SK-N-SH (cell line): ENCODE measurements around the gene ATG16L1.

Source experiments
- CHD2 ChIP-seq: fragments of 150-350 bp; IDR thresholded peaks from 2 replicates; pipeline ENCODE4 v1.6.1; 2018; ENCODE audit warnings: low read length; ENCODE audit not compliant: partially characterized antibody
- CTCF ChIP-seq: fragments of 200-600 bp; sonication (generic); IDR thresholded peaks from 2 replicates; pipeline ENCODE4 v1.6.1; 2017; ENCODE audit warnings: antibody characterized with exemption, mild to moderate bottlenecking, moderate library complexity
- FOXM1 ChIP-seq: IDR thresholded peaks from 2 replicates; pipeline ENCODE4 v1.4.0; 2012; ENCODE audit warnings: low read depth, mild to moderate bottlenecking
- GABPA ChIP-seq: IDR thresholded peaks from 2 replicates; pipeline ENCODE4 v1.4.0; 2012; ENCODE audit warnings: low read depth, mild to moderate bottlenecking
- GATA2 ChIP-seq: sonication (generic); formaldehyde crosslinking; IDR thresholded peaks from 2 replicates; pipeline ENCODE4 v1.5.0; 2020; ENCODE audit warnings: mild to moderate bottlenecking, missing genetic modification reagents
- MXI1 ChIP-seq: IDR thresholded peaks from 2 replicates; pipeline ENCODE4 v1.6.1; 2012; ENCODE audit warnings: mild to moderate bottlenecking, low read depth, low read length, improper control_type of control experiment
- POLR2AphosphoS5 ChIP-seq: IDR thresholded peaks from 2 replicates; pipeline ENCODE4 v1.6.1; 2012; ENCODE audit warnings: low read depth, low read length
- RAD21 ChIP-seq: IDR thresholded peaks from 2 replicates; pipeline ENCODE4 v1.6.1; 2012; ENCODE audit warnings: mild to moderate bottlenecking, low read length
- RCOR1 ChIP-seq: fragments of 150-350 bp; IDR thresholded peaks from 2 replicates; pipeline ENCODE4 v1.6.1; 2017; ENCODE audit warnings: antibody characterized with exemption, low read length
- YY1 ChIP-seq: IDR thresholded peaks from 2 replicates; pipeline ENCODE4 v1.4.0; 2012; ENCODE audit warnings: low read depth, mild to moderate bottlenecking
- TF ChIP-seq, protein P1 (sequence below): IDR thresholded peaks from 2 replicates; pipeline ENCODE4 v1.4.0; 2012; ENCODE audit warnings: low read depth, borderline replicate concordance
- TF ChIP-seq, protein P2 (sequence below): IDR thresholded peaks from 2 replicates; pipeline ENCODE4 v1.4.0; 2012; ENCODE audit warnings: low read depth
- TF ChIP-seq, protein P3 (sequence below): IDR thresholded peaks from 2 replicates; pipeline ENCODE4 v1.6.1; 2012; ENCODE audit warnings: mild to moderate bottlenecking, low read depth, low read length, moderate library complexity

DNA sequence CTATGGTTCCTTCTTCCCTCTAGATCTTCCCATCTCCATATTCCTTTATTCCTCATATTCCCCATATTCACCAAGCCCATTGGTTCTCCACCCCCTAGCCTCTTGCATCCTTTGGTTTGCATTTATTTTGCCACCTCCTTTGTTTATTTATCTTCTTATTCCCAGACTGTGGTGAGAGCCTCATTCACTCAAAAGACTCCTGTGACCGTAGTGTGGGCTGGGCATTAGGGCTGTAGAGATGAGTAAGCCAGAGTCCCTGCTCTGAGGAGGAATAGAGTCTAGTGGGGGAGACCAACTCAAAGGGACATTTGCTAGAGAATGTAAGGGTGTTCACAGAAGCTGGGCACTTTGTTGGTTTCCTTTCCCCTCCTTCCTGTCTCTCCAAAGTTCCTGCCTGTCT, 8.3 kb downstream of the ATG16L1 start:
- TF ChIP-seq, protein P1, sequence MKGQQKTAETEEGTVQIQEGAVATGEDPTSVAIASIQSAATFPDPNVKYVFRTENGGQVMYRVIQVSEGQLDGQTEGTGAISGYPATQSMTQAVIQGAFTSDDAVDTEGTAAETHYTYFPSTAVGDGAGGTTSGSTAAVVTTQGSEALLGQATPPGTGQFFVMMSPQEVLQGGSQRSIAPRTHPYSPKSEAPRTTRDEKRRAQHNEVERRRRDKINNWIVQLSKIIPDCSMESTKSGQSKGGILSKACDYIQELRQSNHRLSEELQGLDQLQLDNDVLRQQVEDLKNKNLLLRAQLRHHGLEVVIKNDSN, result no peak
- no peak for TF ChIP-seq GABPA
- no peak for TF ChIP-seq CTCF
- TF ChIP-seq CHD2, result no peak
- TF ChIP-seq, protein P2, sequence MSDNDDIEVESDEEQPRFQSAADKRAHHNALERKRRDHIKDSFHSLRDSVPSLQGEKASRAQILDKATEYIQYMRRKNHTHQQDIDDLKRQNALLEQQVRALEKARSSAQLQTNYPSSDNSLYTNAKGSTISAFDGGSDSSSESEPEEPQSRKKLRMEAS, result no peak
- no peak for TF ChIP-seq RCOR1
- TF ChIP-seq MXI1, result no peak
- TF ChIP-seq, protein P3, sequence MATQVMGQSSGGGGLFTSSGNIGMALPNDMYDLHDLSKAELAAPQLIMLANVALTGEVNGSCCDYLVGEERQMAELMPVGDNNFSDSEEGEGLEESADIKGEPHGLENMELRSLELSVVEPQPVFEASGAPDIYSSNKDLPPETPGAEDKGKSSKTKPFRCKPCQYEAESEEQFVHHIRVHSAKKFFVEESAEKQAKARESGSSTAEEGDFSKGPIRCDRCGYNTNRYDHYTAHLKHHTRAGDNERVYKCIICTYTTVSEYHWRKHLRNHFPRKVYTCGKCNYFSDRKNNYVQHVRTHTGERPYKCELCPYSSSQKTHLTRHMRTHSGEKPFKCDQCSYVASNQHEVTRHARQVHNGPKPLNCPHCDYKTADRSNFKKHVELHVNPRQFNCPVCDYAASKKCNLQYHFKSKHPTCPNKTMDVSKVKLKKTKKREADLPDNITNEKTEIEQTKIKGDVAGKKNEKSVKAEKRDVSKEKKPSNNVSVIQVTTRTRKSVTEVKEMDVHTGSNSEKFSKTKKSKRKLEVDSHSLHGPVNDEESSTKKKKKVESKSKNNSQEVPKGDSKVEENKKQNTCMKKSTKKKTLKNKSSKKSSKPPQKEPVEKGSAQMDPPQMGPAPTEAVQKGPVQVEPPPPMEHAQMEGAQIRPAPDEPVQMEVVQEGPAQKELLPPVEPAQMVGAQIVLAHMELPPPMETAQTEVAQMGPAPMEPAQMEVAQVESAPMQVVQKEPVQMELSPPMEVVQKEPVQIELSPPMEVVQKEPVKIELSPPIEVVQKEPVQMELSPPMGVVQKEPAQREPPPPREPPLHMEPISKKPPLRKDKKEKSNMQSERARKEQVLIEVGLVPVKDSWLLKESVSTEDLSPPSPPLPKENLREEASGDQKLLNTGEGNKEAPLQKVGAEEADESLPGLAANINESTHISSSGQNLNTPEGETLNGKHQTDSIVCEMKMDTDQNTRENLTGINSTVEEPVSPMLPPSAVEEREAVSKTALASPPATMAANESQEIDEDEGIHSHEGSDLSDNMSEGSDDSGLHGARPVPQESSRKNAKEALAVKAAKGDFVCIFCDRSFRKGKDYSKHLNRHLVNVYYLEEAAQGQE, result no peak
- no peak for TF ChIP-seq YY1
- no peak for TF ChIP-seq FOXM1
- TF ChIP-seq GATA2, result no peak
- no peak for TF ChIP-seq RAD21
- TF ChIP-seq POLR2AphosphoS5, result no peak
